Neural cell (in vitro differentiated cells): Measurements from ENCODE around the gene TENT4B.

Source experiments
- EP300 ChIP-seq: fragments of 450-650 bp; conservative IDR thresholded peaks from 2 replicates; pipeline ENCODE4 v1.6.1; 2014; ENCODE audit warnings: antibody characterized with exemption, mild to moderate bottlenecking, moderate library complexity; ENCODE audit not compliant: poor library complexity, severe bottlenecking
- EZH2 ChIP-seq: fragments of 200-600, 300-800 bp; shearing (Covaris generic), sonication (generic); IDR thresholded peaks from 2 replicates; pipeline ENCODE4 v1.6.1; 2014; ENCODE audit warnings: antibody characterized with exemption, low read length, borderline replicate concordance, mild to moderate bottlenecking; ENCODE audit not compliant: insufficient read depth, poor library complexity, severe bottlenecking
- MXI1 ChIP-seq: fragments of 450-650 bp; conservative IDR thresholded peaks from 2 replicates; pipeline ENCODE4 v1.6.1; 2014; ENCODE audit warnings: antibody characterized with exemption, mild to moderate bottlenecking; ENCODE audit not compliant: poor library complexity, severe bottlenecking
- POLR2AphosphoS5 ChIP-seq: IDR thresholded peaks from 2 replicates; pipeline ENCODE4 v1.6.1; 2012
- RAD21 ChIP-seq: fragments of 450-650 bp; conservative IDR thresholded peaks from 2 replicates; pipeline ENCODE4 v1.6.1; 2014; ENCODE audit warnings: antibody characterized with exemption, mild to moderate bottlenecking, moderate library complexity
- SMC3 ChIP-seq: fragments of 450-650 bp; conservative IDR thresholded peaks from 2 replicates; pipeline ENCODE4 v1.6.1; 2014; ENCODE audit warnings: antibody characterized with exemption, mild to moderate bottlenecking, moderate library complexity; ENCODE audit not compliant: poor library complexity
- TF ChIP-seq, protein P1 (sequence below): fragments of 450-650 bp; IDR thresholded peaks from 2 replicates; pipeline ENCODE4 v1.5.1; 2014; ENCODE audit warnings: antibody characterized with exemption, mild to moderate bottlenecking, moderate library complexity; ENCODE audit not compliant: poor library complexity, severe bottlenecking
- TF ChIP-seq, protein P2 (sequence below): IDR thresholded peaks from 2 replicates; pipeline ENCODE4 v1.6.1; 2012; ENCODE audit warnings: borderline replicate concordance

DNA sequence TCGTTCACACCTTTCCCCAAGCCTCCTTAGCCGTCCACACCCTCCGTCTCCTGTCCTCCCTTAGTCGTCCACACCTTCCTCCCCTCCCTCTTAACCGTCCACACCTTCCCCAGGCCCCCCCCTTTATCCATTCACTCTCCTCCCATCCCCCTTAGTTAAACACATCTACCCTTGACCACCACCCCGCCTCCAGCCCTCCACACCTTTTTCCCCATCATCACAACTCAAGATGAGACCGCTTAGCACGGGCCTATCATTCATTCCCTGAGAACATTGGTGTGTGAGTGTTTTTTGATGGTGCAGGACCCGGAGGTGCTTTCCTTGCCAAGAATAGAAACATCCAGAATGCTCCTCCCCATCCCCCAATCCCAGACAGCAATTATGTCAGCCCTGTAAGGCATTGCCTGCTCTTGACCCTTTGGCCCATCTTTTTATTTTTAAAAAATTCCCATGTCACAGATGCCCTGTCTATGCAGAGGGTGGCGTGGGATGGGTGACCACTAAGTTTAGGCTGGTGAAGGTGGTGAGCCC is 1.4 kb downstream of the TENT4B start:
- TF ChIP-seq, protein P1, sequence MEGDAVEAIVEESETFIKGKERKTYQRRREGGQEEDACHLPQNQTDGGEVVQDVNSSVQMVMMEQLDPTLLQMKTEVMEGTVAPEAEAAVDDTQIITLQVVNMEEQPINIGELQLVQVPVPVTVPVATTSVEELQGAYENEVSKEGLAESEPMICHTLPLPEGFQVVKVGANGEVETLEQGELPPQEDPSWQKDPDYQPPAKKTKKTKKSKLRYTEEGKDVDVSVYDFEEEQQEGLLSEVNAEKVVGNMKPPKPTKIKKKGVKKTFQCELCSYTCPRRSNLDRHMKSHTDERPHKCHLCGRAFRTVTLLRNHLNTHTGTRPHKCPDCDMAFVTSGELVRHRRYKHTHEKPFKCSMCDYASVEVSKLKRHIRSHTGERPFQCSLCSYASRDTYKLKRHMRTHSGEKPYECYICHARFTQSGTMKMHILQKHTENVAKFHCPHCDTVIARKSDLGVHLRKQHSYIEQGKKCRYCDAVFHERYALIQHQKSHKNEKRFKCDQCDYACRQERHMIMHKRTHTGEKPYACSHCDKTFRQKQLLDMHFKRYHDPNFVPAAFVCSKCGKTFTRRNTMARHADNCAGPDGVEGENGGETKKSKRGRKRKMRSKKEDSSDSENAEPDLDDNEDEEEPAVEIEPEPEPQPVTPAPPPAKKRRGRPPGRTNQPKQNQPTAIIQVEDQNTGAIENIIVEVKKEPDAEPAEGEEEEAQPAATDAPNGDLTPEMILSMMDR = no peak
- TF ChIP-seq, protein P2, sequence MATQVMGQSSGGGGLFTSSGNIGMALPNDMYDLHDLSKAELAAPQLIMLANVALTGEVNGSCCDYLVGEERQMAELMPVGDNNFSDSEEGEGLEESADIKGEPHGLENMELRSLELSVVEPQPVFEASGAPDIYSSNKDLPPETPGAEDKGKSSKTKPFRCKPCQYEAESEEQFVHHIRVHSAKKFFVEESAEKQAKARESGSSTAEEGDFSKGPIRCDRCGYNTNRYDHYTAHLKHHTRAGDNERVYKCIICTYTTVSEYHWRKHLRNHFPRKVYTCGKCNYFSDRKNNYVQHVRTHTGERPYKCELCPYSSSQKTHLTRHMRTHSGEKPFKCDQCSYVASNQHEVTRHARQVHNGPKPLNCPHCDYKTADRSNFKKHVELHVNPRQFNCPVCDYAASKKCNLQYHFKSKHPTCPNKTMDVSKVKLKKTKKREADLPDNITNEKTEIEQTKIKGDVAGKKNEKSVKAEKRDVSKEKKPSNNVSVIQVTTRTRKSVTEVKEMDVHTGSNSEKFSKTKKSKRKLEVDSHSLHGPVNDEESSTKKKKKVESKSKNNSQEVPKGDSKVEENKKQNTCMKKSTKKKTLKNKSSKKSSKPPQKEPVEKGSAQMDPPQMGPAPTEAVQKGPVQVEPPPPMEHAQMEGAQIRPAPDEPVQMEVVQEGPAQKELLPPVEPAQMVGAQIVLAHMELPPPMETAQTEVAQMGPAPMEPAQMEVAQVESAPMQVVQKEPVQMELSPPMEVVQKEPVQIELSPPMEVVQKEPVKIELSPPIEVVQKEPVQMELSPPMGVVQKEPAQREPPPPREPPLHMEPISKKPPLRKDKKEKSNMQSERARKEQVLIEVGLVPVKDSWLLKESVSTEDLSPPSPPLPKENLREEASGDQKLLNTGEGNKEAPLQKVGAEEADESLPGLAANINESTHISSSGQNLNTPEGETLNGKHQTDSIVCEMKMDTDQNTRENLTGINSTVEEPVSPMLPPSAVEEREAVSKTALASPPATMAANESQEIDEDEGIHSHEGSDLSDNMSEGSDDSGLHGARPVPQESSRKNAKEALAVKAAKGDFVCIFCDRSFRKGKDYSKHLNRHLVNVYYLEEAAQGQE = no peak
- TF ChIP-seq RAD21 = no peak
- TF ChIP-seq POLR2AphosphoS5 = peak; percentile 2
- no peak for TF ChIP-seq EZH2
- TF ChIP-seq SMC3 = no peak
- no peak for TF ChIP-seq EP300
- no peak for TF ChIP-seq MXI1
